ENCODE data around the gene NLRP13. TPM values are rescaled to one million over a fixed set of nuclear protein-coding genes. Genes with fewer than 3 reads are reported as not detected.

The NLRP13 gene
- polyA plus RNA-seq, 1 of the 3 experiments (the other 2 are of a cell fraction), result not detected

DNA sequence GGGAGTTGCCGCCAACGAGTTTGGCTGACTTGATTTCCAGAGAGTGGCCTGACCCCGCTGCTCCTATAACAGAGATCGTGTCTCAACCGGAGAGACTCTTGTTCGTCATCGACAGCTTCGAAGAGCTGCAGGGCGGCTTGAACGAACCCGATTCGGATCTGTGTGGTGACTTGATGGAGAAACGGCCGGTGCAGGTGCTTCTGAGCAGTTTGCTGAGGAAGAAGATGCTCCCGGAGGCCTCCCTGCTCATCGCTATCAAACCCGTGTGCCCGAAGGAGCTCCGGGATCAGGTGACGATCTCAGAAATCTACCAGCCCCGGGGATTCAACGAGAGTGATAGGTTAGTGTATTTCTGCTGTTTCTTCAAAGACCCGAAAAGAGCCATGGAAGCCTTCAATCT is 74.2 kb downstream of the NLRP13 start:
- H3F3A ChIP-seq (replicated peaks; ENCODE audit: insufficient read depth), result no peaks in the 10 kb centered on the region
- H3K27ac ChIP-seq (ENCODE audit: low read depth in 2 of 2, low read length in 1 of 2), result no peak overlapping the region
- no peak overlapping the region for H3K9ac ChIP-seq
- no peaks in the 10 kb centered on the region for H3K4me1 ChIP-seq (ENCODE audit: control insufficient read depth in 1 of 2, insufficient read depth in 2 of 2, low read depth in 1 of 2, low read length in 1 of 2)
- H3K4me2 ChIP-seq, result no peak overlapping the region
- H2AFZ ChIP-seq (ENCODE audit: low read depth), result no peak overlapping the region
- ChIA-PET POLR2A (no interaction called here), CTCF (interaction anchor here (0.7 kb wide), 1 partner anchor 24 kb away, joined by 3 read pairs; no protein-coding TSS in a partner anchor)
- DNase-seq, result no peak
- 16% methylated on average over 21 of the region's 23 CpGs for WGBS (ENCODE audit: low lambda C conversion rate)
- H3K9me2 ChIP-seq, result no peaks in the 10 kb centered on the region
- no peak for TF ChIP-seq RXRA (IDR thresholded peaks at IDR 0.05; ENCODE audit: borderline replicate concordance, low read depth)
- TF ChIP-seq MEF2A (IDR thresholded peaks at IDR 0.05; ENCODE audit: borderline replicate concordance, low read depth), result no peak
- TF ChIP-seq TEAD4 (IDR thresholded peaks at IDR 0.05; ENCODE audit: borderline replicate concordance, insufficient read depth), result no peak
- no peak for TF ChIP-seq GABPA (IDR thresholded peaks at IDR 0.05; ENCODE audit: low read depth)
- no peak for TF ChIP-seq IRF3 (IDR thresholded peaks at IDR 0.05; ENCODE audit: low read depth, low read length)
- no peak for TF ChIP-seq NRF1 (IDR thresholded peaks at IDR 0.05; ENCODE audit: low read depth, low read length)
- TF ChIP-seq, protein P1, sequence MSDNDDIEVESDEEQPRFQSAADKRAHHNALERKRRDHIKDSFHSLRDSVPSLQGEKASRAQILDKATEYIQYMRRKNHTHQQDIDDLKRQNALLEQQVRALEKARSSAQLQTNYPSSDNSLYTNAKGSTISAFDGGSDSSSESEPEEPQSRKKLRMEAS (IDR thresholded peaks at IDR 0.05; ENCODE audit: low read depth), result no peak
- no peak for TF ChIP-seq GATA2 (CRISPR knock-in tag; IDR thresholded peaks at IDR 0.05)
- TF ChIP-seq RCOR1 (IDR thresholded peaks at IDR 0.05; ENCODE audit: low read length), result no peak
- TF ChIP-seq POLR2AphosphoS5 (IDR thresholded peaks at IDR 0.05; ENCODE audit: low read depth, low read length), result no peak
- H3K4me3 ChIP-seq (ENCODE audit: low read depth in 2 of 2, low read length in 1 of 2), result no peak overlapping the region
- H4K20me1 ChIP-seq (ENCODE audit: insufficient read depth), result no peaks in the 10 kb centered on the region
- no peaks in the 10 kb centered on the region for H3K79me2 ChIP-seq (ENCODE audit: insufficient read depth)
- H3K9me3 ChIP-seq, result no peaks in the 10 kb centered on the region
- no peaks in the 10 kb centered on the region for H3K36me3 ChIP-seq (replicated peaks in 1 of 2; ENCODE audit: control insufficient read depth in 1 of 2, insufficient read depth in 2 of 2, low read length in 1 of 2)
- peaks cover 29% of the 10 kb centered on the region; the same call in 1 of the 2 replicates for H3K27me3 ChIP-seq (ENCODE audit: insufficient read depth)

GRCh38 chr19:55857149-55857548 is 75.0 kb downstream of the NLRP13 start:
- ChIA-PET POLR2A (no interaction called here), CTCF (interaction anchor here (1.4 kb wide), 1 partner anchor 48 kb away, joined by 4 read pairs; no protein-coding TSS in a partner anchor)
- no peaks in the 10 kb centered on the region for H3K4me1 ChIP-seq (ENCODE audit: control insufficient read depth in 1 of 2, insufficient read depth in 2 of 2, low read depth in 1 of 2, low read length in 1 of 2)
- no peaks in the 10 kb centered on the region for H3K9me3 ChIP-seq
- no peak for DNase-seq
- H3K27me3 ChIP-seq (ENCODE audit: insufficient read depth), result peaks cover 29% of the 10 kb centered on the region; the same call in 1 of the 2 replicates
- H3K27ac ChIP-seq (ENCODE audit: low read depth in 2 of 2, low read length in 1 of 2), result no peak overlapping the region
- no peak overlapping the region for H2AFZ ChIP-seq (ENCODE audit: low read depth)
- H3F3A ChIP-seq (replicated peaks; ENCODE audit: insufficient read depth), result no peaks in the 10 kb centered on the region
- H3K9me2 ChIP-seq, result no peaks in the 10 kb centered on the region
- H4K20me1 ChIP-seq (ENCODE audit: insufficient read depth), result no peaks in the 10 kb centered on the region
- no peak overlapping the region for H3K4me2 ChIP-seq
- H3K36me3 ChIP-seq (replicated peaks in 1 of 2; ENCODE audit: control insufficient read depth in 1 of 2, insufficient read depth in 2 of 2, low read length in 1 of 2), result no peaks in the 10 kb centered on the region
- H3K4me3 ChIP-seq (ENCODE audit: low read depth in 2 of 2, low read length in 1 of 2), result no peak overlapping the region
- H3K79me2 ChIP-seq (ENCODE audit: insufficient read depth), result no peaks in the 10 kb centered on the region
- WGBS (ENCODE audit: low lambda C conversion rate), result 6% methylated on average over 4 of the region's 4 CpGs
- H3K9ac ChIP-seq, result no peak overlapping the region
- TF ChIP-seq PBX3 (IDR thresholded peaks at IDR 0.05), result no peak
- TF ChIP-seq JUND (IDR thresholded peaks at IDR 0.05), result no peak
- no peak for TF ChIP-seq YY1 (IDR thresholded peaks at IDR 0.05; ENCODE audit: low read depth)
- no peak for TF ChIP-seq SIN3A (IDR thresholded peaks at IDR 0.05; ENCODE audit: borderline replicate concordance, low read depth, low read length)
- TF ChIP-seq RCOR1 (IDR thresholded peaks at IDR 0.05; ENCODE audit: low read length), result no peak
- TF ChIP-seq, protein P2, sequence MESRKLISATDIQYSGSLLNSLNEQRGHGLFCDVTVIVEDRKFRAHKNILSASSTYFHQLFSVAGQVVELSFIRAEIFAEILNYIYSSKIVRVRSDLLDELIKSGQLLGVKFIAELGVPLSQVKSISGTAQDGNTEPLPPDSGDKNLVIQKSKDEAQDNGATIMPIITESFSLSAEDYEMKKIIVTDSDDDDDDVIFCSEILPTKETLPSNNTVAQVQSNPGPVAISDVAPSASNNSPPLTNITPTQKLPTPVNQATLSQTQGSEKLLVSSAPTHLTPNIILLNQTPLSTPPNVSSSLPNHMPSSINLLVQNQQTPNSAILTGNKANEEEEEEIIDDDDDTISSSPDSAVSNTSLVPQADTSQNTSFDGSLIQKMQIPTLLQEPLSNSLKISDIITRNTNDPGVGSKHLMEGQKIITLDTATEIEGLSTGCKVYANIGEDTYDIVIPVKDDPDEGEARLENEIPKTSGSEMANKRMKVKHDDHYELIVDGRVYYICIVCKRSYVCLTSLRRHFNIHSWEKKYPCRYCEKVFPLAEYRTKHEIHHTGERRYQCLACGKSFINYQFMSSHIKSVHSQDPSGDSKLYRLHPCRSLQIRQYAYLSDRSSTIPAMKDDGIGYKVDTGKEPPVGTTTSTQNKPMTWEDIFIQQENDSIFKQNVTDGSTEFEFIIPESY (IDR thresholded peaks at IDR 0.05; ENCODE audit: borderline replicate concordance, low read depth), result no peak
- TF ChIP-seq REST (IDR thresholded peaks at IDR 0.05; ENCODE audit: low read depth, low read length), result no peak
- TF ChIP-seq, protein P1 (IDR thresholded peaks at IDR 0.05; ENCODE audit: low read depth), result no peak
- TF ChIP-seq FOXM1 (IDR thresholded peaks at IDR 0.05; ENCODE audit: low read depth), result no peak
- TF ChIP-seq NFIC (IDR thresholded peaks at IDR 0.05; ENCODE audit: borderline replicate concordance), result no peak
- no peak for TF ChIP-seq RFX5 (IDR thresholded peaks at IDR 0.05; ENCODE audit: low read length)

All from SK-N-SH (cell line).